G401 (cell line): ENCODE data around the gene SLC50A1. TPM values are rescaled to one million over a fixed set of nuclear protein-coding genes. Genes with fewer than 3 reads are reported as not detected.
"Not testable (repeated sequence)": the region's sequence is repeated elsewhere in the genome, so short reads cannot be mapped to it uniquely, and the experiment has no call there.

ENCODE experiments used
- DNase-seq: peaks from one replicate; pipeline ENCODE4 v3.0.0-alpha.2; 2015; ENCODE audit warnings: low spot score
- in situ Hi-C: cut with HindIII; loops from 2 replicates; pipeline ENCODE4 v1.10.0; 2016; ENCODE audit warnings: low sequenced_read_pairs, mixed read lengths
- total RNA-seq: library from RNA; depleted of rRNA; stranded (reverse); fragments of >200 nt; shearing (Covaris generic); gene quantifications from 2 replicates; pipeline ENCODE4 v1.2.3, GENCODE V29; 2014

The SLC50A1 gene
- total RNA-seq, 1 experiment from 2014 or later: 15.9 TPM

DNA sequence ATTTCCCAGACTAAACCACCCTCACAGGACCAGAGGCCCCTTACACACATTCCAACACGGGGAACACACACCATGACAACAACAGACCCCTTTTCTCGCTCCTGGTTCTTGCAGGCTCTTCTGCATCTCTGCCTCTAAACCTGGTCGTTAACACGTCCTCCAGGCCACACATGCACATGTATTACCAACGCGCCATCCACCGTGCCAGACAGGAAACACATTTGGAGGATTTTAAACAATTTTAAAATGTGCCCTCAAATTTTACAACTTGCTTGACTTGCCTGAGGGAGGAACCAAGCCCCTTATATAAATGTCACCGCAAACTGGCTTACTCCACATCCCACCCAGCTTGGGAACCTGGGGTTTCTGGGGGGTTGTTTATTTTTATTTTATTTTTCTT is 24.8 kb upstream of the SLC50A1 start:
- no peak for DNase-seq
- in situ Hi-C loops: no loop called here

DNA sequence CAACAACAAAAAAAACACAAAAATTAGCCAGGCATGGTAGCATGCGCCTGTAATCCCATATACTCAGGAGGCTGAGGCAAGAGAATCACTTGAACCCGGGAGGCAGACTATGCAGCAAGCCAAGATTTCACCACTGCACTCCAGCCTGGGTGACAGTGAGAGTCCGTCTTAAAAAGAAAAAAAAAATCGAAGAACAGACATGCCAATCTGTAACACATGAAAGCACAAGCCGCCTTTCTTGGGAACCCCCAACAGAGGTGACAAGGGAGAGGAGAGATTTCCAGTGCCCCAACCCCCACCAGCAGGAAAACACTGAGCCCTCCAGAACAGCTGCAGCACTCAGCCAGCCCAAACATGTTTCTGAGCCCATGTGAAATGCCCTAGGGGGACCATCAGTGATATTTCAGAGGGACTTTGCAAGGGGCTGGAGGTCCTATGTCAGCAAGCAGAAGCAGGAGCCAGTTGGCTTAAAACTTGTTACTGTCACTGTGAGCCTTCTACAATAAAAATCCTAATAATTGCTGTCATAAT is 22.1 kb upstream of the SLC50A1 start:
- in situ Hi-C loops: no loop called here
- DNase-seq: no peak

DNA sequence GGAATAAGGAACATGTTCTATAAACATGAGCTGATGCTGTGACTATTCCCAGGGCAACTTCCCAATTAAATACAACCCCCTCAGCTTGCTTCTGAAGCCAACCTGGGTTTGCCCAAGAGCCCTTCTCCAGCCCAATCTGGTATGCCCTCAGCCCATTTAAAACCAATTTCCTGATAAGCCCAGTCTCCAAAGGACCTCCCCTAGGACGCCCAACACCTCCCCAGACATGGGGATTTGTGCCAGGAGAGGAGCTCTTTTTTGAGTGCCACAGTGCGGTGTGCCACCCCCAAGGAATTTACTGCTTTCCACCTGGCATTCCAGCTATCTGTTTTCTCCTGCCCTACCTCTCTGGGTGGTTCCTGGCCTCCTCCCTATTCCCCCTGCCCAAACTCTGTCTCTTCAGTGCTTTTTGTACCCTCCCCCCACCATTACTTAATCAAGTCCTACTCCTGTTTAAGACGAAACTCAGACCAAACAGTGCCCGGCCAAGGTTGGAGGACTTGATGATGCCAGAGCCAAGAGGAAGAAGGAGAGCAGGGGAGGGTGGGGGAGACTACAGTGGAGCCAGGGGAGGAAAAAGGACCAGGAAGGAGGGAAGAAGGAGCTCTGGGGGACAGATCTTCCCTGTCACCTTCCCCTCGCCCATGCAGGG is 19.4 kb upstream of the SLC50A1 start:
- in situ Hi-C loops: no loop called here
- DNase-seq: no peak

DNA sequence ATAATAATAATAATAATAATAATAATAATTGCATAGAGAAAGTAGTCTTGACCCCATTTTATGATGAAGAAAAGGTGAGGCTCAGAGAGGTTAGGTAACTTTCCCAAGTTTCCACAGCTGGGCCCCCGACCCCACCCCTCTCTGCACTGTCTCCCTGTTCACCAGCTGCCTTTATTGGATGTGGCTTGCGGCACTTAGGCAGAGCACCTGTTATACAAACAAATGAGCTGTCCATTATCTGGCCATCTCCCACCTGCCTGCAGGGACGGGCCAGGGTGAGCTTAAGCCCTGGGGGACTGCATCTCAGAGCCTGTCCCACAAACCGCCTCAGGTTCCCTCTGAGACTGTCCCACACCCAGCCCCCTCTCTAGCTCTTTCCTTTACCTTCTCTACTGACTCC is 18.0 kb upstream of the SLC50A1 start:
- in situ Hi-C loops: no loop called here
- DNase-seq: no peak

DNA sequence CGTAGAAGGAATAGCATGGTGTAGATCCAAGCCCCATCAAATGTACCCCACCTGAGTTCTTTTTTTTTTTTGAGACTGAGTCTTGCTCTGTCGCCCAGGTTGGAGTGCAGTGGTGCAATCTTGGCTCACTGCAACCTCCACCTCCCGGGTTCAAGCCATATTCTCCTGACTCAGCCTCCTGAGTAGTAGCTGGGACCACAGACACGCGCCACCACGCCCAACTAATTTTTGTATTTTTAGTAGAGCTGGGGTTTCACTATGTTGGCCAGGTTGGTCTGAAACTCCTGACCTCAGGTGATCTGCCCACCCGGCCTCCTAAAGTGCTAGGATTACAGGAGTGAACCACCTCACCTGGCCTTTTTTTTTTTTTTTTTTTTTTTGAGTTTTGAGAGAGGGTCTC is 17.6 kb upstream of the SLC50A1 start:
- DNase-seq, in situ Hi-C loops: not testable (repeated sequence)

DNA sequence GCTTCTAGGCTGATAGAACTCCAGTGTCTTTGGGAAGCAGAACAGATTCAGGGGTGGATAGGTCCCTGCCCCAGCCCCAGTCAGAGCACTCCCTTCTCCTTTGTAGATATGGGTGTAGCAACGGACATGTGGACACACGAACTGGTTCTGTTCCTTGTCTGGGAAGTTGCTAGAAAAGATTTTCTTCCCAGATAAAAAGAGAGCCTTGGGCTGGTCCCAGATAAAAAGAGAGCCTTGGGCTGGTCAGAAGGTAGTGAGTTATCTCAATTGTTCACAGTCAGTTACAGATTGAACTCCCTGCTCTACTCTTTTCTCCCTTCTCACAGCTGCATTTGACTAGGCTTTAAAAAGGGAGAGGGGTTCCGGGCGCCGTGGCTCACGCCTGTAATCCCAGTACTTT is 15.4 kb upstream of the SLC50A1 start:
- in situ Hi-C loops: no loop called here
- DNase-seq: no peak

DNA sequence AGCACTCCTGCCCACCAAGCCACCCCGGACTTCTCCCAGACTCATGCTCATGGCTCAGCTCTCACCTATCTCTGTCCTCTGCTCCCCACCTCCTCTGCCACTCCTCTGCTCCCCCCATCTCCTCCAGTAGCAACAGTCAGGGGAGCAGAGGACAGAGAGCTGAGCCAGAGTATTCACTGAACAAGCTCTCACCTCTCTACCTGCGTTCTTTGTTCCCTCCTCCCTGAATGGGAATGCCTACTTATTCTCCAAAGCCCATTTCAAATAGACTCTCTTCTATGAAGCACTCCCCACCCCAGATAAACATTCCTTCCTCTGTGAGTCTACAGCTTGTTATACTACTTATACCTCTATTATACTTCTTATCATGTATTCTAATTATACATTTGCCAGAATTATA is 14.4 kb upstream of the SLC50A1 start:
- no peak for DNase-seq
- in situ Hi-C loops: no loop called here

DNA sequence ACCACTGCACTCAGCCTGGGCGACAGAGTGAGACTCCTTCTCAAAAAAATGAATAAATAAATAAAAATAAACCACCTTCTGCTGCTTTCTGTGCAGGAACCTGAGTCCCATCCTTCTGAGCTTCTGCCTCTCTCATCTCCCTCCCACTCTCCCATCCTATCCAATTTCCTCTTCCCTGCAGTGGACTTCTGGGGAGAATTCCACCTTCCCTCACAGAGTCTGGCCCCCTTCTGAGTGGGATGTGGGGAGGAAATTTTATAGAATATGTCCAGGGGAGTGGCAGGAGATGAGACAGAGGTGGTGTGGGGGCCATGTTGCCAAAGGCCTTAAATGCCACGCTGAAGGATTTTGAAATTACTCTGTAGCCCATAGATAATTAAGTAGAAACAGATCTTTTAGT is 13.3 kb upstream of the SLC50A1 start:
- no peak for DNase-seq
- in situ Hi-C loops: no loop called here

DNA sequence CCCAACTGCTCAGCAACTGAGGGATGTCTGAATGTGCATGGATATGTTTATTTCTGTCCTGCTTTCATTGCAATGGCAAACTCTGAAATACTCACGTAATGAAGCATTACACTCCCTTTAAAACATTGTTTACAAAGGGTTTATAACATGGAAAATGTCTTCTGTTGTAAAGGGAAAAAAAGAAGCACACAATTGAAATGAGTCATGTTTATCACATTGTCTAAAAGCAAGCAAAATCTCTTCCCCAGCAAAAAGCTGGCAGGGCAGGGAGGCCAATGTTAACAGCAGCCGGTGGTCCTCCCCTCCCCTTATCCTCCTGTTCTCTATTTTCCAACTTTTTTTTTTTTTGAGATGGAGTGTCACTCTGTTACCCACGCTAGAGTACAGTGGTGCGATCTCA is 11.9 kb upstream of the SLC50A1 start:
- in situ Hi-C loops: no loop called here
- DNase-seq: no peak

DNA sequence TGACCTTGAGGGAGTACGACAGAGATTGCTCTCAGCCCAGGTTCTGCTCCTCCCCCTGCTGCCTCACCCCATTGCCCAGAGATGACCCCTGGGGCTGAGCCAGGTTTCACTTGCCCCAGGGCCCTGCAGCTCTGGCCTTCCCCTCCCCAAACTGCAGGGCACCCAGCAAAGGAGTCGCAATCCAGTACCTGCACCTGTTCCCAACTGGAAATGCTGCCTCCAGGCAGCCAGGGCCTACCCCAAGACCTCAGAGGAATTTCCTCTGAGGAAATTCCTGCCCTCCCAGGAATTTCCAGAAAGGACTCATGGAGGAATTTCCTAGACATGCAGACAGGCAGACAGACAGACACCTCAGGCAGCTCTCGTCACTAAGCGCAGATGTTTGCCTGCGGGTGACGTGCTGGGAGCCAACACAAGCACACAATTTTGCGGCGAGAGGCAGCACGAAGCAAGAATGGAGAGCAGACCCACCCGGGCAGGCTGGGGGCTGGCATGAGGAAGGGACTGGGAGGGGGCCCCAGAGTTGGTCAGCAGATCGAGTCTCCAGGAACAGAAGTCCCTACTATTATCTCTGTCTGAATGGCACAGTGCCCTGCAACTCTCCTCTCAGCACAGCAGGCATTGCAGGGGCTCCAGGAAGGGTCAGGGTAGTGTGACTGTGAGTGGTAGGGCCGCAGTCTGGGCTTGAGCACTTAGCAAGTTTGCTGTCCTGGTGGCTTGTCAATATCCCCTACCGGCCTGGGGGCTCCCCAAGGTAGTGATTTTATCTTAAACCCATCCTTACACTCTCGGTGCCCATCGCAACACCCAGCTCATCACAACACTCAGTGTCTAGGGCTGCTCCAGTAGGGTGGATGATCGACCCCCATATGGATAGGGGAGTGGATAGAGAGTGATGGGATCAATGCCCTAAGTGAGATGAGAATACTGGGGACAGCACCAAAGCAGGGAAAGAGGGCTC is 10.9 kb upstream of the SLC50A1 start:
- no peak for DNase-seq

DNA sequence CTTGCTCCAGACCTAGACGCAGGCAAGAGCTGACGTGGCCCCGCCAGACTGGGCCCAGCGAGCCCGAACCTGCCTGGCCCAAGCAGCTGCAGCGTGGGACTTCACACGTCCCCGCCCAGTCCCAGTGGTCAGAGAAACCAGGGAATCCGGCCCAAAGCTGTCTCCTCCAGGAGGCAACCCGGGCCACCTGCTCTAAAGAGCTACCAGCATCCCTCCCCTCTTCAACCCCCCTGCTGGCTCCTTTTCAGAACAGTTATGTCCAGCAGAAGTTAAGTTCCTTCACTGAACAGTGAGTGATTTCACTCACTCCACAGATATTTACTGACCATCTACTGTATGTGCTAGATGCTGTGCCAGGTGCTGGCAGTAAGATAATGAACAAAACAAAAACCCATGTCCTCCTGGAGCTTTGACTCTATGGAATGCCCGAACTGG is 10.1 kb upstream of the SLC50A1 start:
- DNase-seq: peak; percentile 29
- in situ Hi-C loops: no loop called here

More for the DNA sequence above, 10.9 kb upstream of the SLC50A1 start:
- in situ Hi-C loops: no loop called here

DNA sequence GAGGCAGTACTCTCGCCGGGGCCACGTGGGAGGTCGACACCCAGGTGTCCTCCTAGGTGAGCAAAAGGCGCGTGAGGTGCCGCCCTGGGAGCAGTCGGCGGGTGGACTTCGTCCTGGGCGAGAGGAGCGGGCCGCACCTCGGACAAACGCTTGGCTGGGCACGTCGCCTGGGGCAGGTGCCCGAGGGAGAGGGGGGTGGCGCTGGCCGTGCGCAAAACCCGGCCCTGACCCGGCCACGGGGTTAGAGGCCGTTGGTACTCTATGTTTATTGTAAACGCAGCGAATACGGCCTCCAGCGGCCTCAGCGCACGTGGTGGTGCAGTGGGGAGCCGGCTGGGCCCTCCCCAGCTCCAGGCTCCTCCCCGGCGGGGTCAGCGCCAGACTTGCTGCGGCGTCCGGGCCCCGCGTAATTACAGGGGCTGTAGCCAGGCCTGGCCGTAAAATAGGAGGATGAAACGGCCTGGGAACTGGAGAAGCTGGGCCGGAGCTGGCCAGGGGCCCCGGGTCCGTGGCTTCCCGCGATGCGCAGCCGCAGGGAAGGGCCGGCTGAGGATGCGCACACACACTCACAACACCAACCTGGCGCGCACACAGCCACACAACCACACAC is 9.6 kb upstream of the SLC50A1 start:
- peak; percentile 78 for DNase-seq
- in situ Hi-C loops: no loop called here

DNA sequence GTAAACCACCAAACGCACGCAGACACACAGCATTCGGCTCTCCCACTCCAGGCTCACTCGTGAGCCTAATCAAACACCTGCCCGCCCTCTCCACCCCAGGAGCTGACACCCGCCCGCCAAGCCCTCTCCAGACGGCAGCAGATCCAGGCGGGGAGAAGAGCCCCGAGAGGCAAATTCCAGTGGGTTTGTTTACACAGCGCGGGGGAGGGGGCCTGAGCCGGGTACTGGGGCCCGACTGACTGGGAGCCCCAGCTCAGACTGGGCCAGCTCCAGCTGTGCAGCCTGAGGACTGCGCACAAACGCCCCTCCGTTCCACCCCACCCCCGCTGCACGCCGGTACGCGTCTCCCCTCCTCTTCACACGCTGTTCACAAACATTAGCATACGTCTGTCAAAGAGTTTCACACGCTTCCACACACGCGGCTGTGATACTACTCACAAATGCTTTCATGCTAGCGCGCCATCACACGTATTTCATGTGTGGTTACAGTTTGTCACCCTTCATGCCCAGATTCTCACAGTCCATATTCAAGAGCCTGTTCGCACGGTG is 9.0 kb upstream of the SLC50A1 start:
- DNase-seq: peak; percentile 66
- in situ Hi-C loops: no loop called here

DNA sequence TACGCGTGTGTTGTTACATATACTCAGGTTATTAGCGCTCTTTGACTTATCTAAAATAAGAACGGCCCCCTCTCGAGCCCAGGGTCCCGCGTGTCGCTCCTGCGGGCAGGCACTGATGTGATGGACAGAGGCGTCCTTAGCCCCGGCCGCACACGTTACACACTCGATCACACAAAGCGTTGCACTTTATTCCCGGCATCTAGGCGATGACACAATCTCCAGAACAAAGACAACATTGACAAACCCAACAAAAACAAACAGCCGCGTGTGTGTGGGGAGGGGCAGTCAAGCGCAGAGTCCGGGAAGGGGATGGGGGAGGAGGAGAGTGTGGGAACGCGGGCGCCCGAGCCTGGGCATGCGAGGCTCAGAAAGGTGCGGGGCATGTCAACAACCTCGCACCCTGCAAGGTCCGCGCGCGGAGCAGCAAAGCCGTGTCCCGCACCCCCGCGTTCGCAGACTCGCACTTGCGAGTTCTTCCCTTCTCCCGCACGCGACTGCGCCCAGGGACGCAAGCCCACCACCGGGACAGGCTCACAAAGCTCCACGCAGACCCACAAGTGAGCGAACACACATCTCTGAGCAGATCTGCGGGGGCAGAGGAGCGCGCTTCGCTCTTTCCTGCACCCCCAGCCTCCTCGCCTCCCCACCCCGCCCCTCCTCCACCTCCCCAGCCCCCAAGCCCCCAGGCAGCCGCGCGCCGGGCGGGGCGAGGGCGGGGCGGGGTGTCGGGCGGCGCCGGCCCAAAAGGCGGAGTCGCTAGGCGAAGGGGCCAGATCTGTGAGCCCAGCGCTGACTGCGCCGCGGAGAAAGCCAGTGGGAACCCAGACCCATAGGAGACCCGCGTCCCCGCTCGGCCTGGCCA is 8.3 kb upstream of the SLC50A1 start, which contains the start of gene EFNA1:
Gene EFNA1 (plus strand): TSS at position 772 of the 862 bp plus-strand sequence. CDS start 102 bp downstream, outside the sequence.
- DNase-seq: peak; percentile 77
- in situ Hi-C loops: no loop called here

DNA sequence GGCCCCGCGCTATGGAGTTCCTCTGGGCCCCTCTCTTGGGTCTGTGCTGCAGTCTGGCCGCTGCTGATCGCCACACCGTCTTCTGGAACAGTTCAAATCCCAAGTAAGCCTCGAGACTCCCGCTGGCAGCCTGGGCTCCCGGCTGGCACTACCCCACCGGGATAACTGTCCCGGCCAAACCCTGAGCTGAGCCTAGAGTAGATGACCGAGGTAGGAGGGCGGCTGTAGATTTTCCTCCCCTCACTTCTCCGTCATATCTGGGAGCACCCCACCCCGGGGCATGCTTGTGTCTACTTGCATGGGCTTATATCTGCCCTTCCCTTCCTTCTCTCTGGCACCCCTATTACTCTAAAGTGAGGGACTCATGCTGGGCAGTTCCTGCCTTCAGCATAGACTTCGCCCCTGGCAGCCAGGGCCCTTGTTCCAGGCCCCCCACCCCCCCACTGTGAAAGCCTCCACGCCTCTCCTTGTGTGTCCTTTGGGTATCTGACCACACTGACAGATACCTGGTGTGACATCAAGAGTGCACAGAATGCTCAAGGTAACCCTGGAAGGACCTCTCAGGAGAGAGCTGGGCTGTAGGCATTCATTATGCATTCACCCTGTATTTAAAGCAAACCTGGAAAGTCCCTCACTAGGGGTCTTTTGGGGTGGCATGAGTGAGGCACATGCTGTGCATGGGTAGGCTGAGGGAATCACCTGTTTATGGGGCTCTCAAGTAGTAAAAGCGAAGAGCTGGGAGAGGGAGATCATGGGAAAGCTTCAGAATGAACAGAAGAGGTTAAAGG is 7.5 kb upstream of the SLC50A1 start:
- no peak for DNase-seq
- in situ Hi-C loops: no loop called here

DNA sequence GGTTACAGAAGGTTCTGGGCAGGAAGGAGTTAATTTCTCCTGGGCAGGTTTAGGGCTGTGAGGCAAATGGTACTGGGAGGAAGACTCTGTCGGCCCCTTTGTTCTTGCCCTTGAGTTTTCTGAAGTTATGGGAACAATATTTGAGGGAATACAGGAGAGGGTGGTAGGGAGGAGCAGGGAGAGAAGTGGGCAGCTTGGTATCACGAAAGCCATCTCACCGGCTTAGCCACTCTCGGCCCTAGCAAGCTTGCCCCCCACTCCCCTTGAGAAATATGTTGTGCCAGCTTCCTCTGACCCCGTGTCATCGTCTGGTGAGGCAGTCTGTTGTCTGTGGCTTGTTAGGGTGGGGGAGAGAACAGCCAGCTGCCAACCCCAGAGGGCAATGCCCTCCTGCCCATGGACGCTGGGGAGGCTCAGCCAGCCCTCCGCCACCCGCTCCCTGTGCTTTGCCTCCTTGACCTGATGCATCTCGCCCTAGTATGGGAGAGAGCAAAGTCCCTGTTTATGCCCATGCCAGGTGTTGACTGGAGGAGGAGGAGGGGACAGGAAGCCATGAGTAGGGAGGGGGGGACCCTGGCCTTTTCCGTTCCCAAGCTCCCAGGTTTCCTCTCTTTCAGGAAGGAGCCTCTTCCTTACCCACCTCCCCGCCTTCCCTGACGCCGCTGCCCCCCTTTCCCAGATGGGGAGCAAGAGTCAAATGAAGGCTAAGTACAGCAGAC is 6.7 kb upstream of the SLC50A1 start:
- peak; percentile 53 for DNase-seq
- in situ Hi-C loops: no loop called here

DNA sequence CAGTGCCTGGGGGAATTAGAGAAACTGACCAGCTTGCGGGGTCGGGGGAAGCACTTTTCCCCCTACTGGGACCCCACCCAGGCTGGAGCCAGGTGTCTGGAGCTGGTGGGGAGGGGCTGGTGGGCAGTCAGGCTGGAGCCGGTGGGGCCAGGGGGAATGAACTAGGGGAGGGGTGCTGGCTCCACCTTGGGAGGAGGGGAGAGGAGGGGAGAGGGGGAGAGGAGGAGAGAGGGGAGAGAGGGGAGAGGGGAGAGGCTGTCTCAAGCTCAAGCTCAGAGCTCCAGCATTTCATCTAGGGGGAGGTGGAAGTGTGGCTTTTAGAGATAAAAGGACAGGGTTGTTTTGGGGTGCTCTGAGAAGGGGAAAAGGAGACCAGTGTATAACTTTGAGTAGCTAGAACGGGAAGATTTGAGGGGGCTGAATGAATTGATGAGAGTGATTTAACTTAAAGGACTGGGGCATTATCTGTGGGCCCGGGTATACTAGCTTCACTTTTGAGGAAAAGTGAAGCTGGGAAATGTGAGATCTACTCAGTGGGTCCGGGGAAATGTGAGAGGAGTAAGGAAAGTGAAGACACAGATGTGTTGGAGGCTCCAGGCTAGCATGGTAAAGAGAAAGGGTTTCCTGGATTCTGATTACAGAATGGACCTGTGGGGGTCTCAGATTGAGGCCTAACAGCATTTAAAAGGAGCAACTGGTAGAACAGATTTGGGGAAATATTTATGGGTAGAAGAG is 5.2 kb upstream of the SLC50A1 start:
- in situ Hi-C loops: no loop called here
- no peak for DNase-seq
